HEK293T (cell line): ENCODE data around the gene SMPD2.

Source experiments
- CTCF ChIA-PET: fragments of 350-600 bp; formaldehyde crosslinking; extraction: SDS; loops from one replicate; lab custom pipeline; 2021; ENCODE audit warnings: antibody characterized with exemption, inconsistent platforms; lab: Yijun Ruan, JAX
- POLR2A ChIA-PET: fragments of 350-600 bp; formaldehyde crosslinking; extraction: SDS; loops from one replicate; lab custom pipeline; 2020; ENCODE audit warnings: antibody characterized with exemption, inconsistent platforms; lab: Yijun Ruan, JAX
- DNase-seq: peaks from one replicate; pipeline ENCODE4 v3.0.0; 2012; ENCODE audit warnings: mixed read lengths; ENCODE audit errors: extremely low spot score
- ARNT ChIP-seq: fragments of 450-650 bp; IDR thresholded peaks from 2 replicates; pipeline ENCODE4 v1.6.1; 2017; ENCODE audit warnings: mild to moderate bottlenecking
- BHLHE40 ChIP-seq: fragments of 450-650 bp; IDR thresholded peaks from 2 replicates; pipeline ENCODE4 v1.6.1; 2016; ENCODE audit warnings: mild to moderate bottlenecking, moderate library complexity, borderline replicate concordance
- CTBP1 ChIP-seq: fragments of 450-650 bp; IDR thresholded peaks from 2 replicates; pipeline ENCODE4 v1.6.1; 2016; ENCODE audit warnings: borderline replicate concordance
- ELF4 ChIP-seq: fragments of 450-650 bp; IDR thresholded peaks from 2 replicates; pipeline ENCODE4 v1.6.1; 2017; ENCODE audit warnings: antibody characterized with exemption
- FOXA1 ChIP-seq: fragments of 450-650 bp; IDR thresholded peaks from 2 replicates; pipeline ENCODE4 v1.6.1; 2016; ENCODE audit warnings: mild to moderate bottlenecking
- FOXK2 ChIP-seq: fragments of 450-650 bp; IDR thresholded peaks from 2 replicates; pipeline ENCODE4 v1.6.1; 2016; ENCODE audit warnings: mild to moderate bottlenecking
- FOXM1 ChIP-seq: fragments of 450-650 bp; IDR thresholded peaks from 2 replicates; pipeline ENCODE4 v1.6.1; 2017; ENCODE audit warnings: mild to moderate bottlenecking, borderline replicate concordance
- HDGF ChIP-seq: fragments of 450-650 bp; IDR thresholded peaks from 2 replicates; pipeline ENCODE4 v1.6.1; 2017; ENCODE audit warnings: antibody characterized with exemption, borderline replicate concordance
- L3MBTL2 ChIP-seq: fragments of 450-650 bp; conservative IDR thresholded peaks from 2 replicates; pipeline ENCODE4 v1.6.1; 2016; ENCODE audit warnings: mild to moderate bottlenecking
- LEF1 ChIP-seq: fragments of 450-650 bp; IDR thresholded peaks from 2 replicates; pipeline ENCODE4 v1.6.1; 2017; ENCODE audit warnings: mild to moderate bottlenecking, borderline replicate concordance
- NFRKB ChIP-seq: fragments of 450-650 bp; IDR thresholded peaks from 2 replicates; pipeline ENCODE4 v1.6.1; 2016; ENCODE audit warnings: mild to moderate bottlenecking, moderate library complexity
- PKNOX1 ChIP-seq: fragments of 450-650 bp; IDR thresholded peaks from 2 replicates; pipeline ENCODE4 v1.6.1; 2016
- SP1 ChIP-seq: fragments of 450-650 bp; IDR thresholded peaks from 2 replicates; pipeline ENCODE4 v1.6.1; 2017
- SUZ12 ChIP-seq: fragments of 450-650 bp; IDR thresholded peaks from 2 replicates; pipeline ENCODE4 v1.6.1; 2016; ENCODE audit warnings: mild to moderate bottlenecking
- TARDBP ChIP-seq: fragments of 450-650 bp; IDR thresholded peaks from 2 replicates; pipeline ENCODE4 v1.6.1; 2016
- ZNF384 ChIP-seq: fragments of 450-650 bp; IDR thresholded peaks from 2 replicates; pipeline ENCODE4 v1.6.1; 2016

Gene SMPD2

DNA sequence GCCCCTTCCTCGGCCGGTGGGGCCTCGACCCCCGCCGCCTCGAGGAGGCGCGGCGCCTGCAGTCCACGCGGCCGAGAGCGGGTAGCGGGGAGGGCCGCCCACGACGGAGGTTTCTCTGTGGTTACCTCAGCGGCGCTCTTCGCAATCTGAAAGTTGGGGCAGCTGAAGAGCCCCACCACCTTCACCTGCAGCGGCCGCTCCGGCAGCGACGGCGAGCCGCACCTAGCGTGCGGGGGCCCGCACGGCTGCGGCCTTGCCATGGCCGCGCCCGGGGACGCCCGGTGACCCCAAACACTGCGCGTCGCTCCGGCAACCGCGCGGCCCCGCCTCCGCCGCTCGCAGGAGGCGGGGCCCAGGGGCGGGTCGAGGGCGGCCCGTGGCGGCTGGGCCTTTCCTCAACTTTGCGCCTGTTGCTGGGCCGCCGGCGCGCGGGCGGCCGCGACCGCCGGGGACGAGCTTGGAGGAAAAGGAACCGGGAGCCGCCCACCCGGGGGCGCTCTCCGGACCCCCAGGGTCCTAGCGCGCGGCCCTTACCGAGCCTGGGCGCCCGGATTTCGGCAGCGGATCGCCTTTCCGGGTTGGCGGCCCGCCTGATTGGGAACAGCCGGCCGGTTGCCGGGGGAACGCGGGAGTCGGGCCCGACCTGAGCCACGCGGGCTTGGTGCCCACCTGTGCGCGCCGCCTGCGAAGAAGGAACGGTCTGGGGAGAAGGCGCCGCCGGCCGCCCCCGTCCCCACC lies at the start of gene SMPD2, which contains the start of gene PPIL6:
Gene SMPD2, plus strand, starts transcription at position 394 of the 738 bp plus-strand sequence. CDS start 398 bp downstream, outside the sequence.
Gene PPIL6, minus strand, starts transcription at position 298 of the 738 bp plus-strand sequence. Its CDS starts 38 bp downstream, at position 260.
- TF ChIP-seq HDGF (no peak), PKNOX1 (no peak), ARNT (no peak; the same call in 1 of the 2 replicates), L3MBTL2 (peak; percentile 96; the same call in 1 of the 2 replicates), LEF1 (0 out of 2 replicates have a peak, but pooled peaks have one; percentile 18), NFRKB (no peak), SP1 (no peak)
- CTCF ChIA-PET, result interaction anchor here (0.7 to 1.5 kb wide), 6 partner anchors 10 to 264 kb away, joined by 3 to 7 read pairs (median 4); no protein-coding TSS in a partner anchor
- POLR2A ChIA-PET, result interaction anchor here (0.9 to 6.8 kb wide), 5 partner anchors 9 to 57 kb away, joined by 3 to 39 read pairs (median 4); partner anchors contain the start of genes CD164 and MICAL1
- DNase-seq, result peak; percentile 92

- CTCF ChIA-PET, result interaction anchor here (0.8 to 1.9 kb wide), 5 partner anchors 9 to 206 kb away, joined by 3 to 7 read pairs (median 5); no protein-coding TSS in a partner anchor
- TF ChIP-seq BHLHE40 (no peak), ELF4 (no peak), SUZ12 (no peak), HDGF (no peak), FOXK2 (no peak), PKNOX1 (no peak), FOXM1 (no peak), NFRKB (no peak), L3MBTL2 (no peak), LEF1 (no peak), ZNF384 (no peak), CTBP1 (no peak), SP1 (no peak), ARNT (no peak), TARDBP (no peak)
- POLR2A ChIA-PET, result interaction anchor here (1.0 to 3.4 kb wide), 2 partner anchors 10 to 12 kb away, joined by 3 to 18 read pairs; partner anchors contain the start of gene CD164
- no peak for DNase-seq
These were observed 47.2 kb upstream of the SMPD2 start for GRCh38 chr6:109393157-109393885.

DNA sequence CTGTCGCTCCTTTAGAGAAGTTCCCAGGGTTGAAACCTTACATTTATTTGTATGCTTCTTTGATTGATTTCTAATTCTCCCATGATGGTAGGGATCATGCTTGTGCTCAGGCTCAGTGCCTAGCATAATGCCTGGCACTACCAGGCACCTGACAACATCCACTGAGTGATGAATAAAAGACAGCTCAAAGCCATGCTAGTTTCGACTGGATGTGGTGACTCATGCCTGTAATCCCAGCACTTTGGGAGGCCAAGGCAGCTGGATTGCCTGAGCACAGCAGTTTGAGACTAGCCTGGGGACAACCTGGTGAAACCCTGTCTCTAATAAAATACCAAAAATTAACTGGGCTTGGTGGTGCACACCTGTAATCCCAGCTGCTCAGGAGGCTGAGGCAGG lies 46.6 kb upstream of the SMPD2 start:
- no peak for DNase-seq
- ChIA-PET POLR2A (interaction anchor here (1.0 kb wide), 1 partner anchor 12 kb away, joined by 3 read pairs; no protein-coding TSS in a partner anchor), CTCF (interaction anchor here (1.5 to 1.9 kb wide), 2 partner anchors 10 to 206 kb away, joined by 6 to 7 read pairs; no protein-coding TSS in a partner anchor)
- TF ChIP-seq TARDBP, result no peak
- TF ChIP-seq ELF4, result no peak
- TF ChIP-seq PKNOX1, result no peak
- no peak for TF ChIP-seq LEF1
- TF ChIP-seq FOXK2, result no peak
- no peak for TF ChIP-seq FOXA1
- no peak for TF ChIP-seq CTBP1
- no peak for TF ChIP-seq ZNF384
- TF ChIP-seq ARNT, result no peak
- TF ChIP-seq HDGF, result no peak
- no peak for TF ChIP-seq NFRKB
- TF ChIP-seq SUZ12, result no peak
- TF ChIP-seq BHLHE40, result no peak

DNA sequence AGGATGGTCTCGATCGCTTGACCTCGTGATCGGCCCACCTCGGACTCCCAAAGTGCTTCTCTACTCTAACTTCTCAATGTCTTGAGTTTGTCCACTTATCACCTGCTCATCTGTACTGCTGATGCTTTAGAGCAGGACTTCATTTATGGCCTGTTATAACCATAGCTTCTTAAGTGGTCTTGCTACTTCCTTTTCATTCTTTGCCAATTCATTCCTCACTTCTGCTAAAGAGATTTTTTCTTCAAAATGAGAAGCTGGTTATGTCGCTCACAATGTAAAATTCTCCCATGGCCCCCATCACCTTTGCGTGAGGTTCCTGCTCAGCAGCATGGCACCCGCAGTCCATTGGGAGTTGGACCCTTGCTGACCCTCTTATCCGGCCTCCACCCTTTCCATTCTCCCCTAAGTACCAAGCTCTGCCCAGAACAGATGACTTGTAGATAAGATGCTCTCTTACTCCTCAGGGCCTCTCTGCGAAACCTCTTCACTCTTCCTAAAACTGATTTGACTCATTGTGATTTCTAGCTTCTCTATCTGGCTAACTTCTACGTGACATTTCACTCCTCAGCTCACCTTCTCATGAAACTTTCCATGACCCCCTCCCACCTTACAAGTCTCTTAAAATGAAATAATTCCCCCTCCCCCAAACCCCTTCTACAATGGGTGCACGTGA lies 44.3 kb upstream of the SMPD2 start:
- DNase-seq, result no peak
- TF ChIP-seq HDGF, result no peak
- no peak for TF ChIP-seq NFRKB
- no peak for TF ChIP-seq BHLHE40
- TF ChIP-seq SP1, result no peak
- no peak for TF ChIP-seq FOXA1
- TF ChIP-seq SUZ12, result no peak
- TF ChIP-seq FOXM1, result no peak
- TF ChIP-seq ELF4, result no peak
- no peak for TF ChIP-seq ARNT
- TF ChIP-seq L3MBTL2, result no peak
- TF ChIP-seq LEF1, result no peak
- no peak for TF ChIP-seq TARDBP
- TF ChIP-seq FOXK2, result no peak
- TF ChIP-seq PKNOX1, result no peak
- TF ChIP-seq CTBP1, result no peak
- TF ChIP-seq ZNF384, result no peak
- CTCF ChIA-PET, result interaction anchor here (0.6 to 2.2 kb wide), 2 partner anchors 46 to 208 kb away, joined by 3 to 13 read pairs; no protein-coding TSS in a partner anchor
- POLR2A ChIA-PET, result interaction anchor here (1.0 kb wide), 1 partner anchor 12 kb away, joined by 3 read pairs; no protein-coding TSS in a partner anchor
